Gastrocnemius medialis (tissue), 4 donors: ENCODE measurements around the gene ACADL.

Experiments used
- POLR2A ChIP-seq, 2 donors: fragments of 450-650 bp; IDR thresholded peaks; one replicate each; pipeline ENCODE4 v1.6.1; 2017; ENCODE audit warnings: antibody characterized with exemption in 2 of 2, mild to moderate bottlenecking in 2 of 2, moderate library complexity in 2 of 2
- TF ChIP-seq, protein P1 (sequence below), 5 experiments: fragments of 450-650 bp in 3 of 5; fragments of 200-600 bp in 2 of 5; sonication (generic) in 2 of 5; IDR thresholded peaks in 4 of 5; conservative IDR thresholded peaks in 1 of 5; 1 replicate in 4 of 5; 2 replicates in 1 of 5; pipeline ENCODE4 v1.5.1; 2016 to 2019; ENCODE audit warnings: antibody characterized with exemption in 5 of 5, mild to moderate bottlenecking in 3 of 5, moderate library complexity in 3 of 5

DNA sequence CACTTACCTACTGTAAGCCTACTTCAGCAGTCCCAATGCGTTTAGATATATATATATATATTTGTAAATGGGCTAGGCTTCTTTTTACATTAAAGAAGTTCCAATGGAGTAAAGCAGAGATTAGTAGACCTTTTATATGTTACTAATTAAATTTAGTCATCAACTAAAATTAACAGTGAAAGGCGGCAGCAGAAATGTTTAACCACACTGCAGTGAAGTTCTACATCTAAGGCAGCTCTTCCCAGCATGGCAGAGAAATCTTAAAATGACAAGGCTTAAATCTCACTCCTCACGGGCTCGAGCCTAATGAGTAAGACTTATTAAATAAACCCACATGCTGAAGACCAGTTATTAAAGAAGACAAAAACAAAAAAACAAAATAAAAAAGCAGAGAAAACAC is 34.9 kb downstream of the ACADL start:
- TF ChIP-seq, protein P1, sequence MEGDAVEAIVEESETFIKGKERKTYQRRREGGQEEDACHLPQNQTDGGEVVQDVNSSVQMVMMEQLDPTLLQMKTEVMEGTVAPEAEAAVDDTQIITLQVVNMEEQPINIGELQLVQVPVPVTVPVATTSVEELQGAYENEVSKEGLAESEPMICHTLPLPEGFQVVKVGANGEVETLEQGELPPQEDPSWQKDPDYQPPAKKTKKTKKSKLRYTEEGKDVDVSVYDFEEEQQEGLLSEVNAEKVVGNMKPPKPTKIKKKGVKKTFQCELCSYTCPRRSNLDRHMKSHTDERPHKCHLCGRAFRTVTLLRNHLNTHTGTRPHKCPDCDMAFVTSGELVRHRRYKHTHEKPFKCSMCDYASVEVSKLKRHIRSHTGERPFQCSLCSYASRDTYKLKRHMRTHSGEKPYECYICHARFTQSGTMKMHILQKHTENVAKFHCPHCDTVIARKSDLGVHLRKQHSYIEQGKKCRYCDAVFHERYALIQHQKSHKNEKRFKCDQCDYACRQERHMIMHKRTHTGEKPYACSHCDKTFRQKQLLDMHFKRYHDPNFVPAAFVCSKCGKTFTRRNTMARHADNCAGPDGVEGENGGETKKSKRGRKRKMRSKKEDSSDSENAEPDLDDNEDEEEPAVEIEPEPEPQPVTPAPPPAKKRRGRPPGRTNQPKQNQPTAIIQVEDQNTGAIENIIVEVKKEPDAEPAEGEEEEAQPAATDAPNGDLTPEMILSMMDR (IDR thresholded peaks at IDR 0.05 in 4 of 5, conservative IDR thresholded peaks at IDR 0.05 in 1 of 5), result no peak
- TF ChIP-seq POLR2A (IDR thresholded peaks at IDR 0.05), result no peak
